ENCODE results near the gene RGL1.

DNA sequence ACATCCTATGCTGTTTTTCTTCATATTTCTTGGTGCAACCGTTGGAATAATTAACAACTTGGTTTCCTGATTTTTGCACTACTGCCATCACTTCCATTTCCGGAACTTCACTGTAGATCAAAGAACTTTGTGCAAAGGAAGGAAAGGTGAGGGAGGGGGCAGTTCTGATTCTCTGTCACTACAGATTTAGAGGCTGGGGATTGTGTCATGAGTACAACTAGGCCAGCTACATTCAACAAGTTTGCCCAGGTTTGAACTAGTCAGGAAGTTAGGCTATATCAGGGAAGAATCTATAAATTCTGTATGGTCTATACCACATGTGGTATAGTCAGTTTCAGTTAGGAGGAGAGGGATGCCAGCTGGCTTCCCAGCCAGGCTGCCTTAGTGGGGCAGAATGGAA, 84.2 kb downstream of the RGL1 start:
- no peak for TF ChIP-seq CTCF (IDR thresholded peaks at IDR 0.05)
- no peak for TF ChIP-seq POLR2A (IDR thresholded peaks at IDR 0.05)

Data from lower leg skin (tissue), 3 donors.